Measurements from ENCODE around the gene FAM20A.

Gene FAM20A

DNA sequence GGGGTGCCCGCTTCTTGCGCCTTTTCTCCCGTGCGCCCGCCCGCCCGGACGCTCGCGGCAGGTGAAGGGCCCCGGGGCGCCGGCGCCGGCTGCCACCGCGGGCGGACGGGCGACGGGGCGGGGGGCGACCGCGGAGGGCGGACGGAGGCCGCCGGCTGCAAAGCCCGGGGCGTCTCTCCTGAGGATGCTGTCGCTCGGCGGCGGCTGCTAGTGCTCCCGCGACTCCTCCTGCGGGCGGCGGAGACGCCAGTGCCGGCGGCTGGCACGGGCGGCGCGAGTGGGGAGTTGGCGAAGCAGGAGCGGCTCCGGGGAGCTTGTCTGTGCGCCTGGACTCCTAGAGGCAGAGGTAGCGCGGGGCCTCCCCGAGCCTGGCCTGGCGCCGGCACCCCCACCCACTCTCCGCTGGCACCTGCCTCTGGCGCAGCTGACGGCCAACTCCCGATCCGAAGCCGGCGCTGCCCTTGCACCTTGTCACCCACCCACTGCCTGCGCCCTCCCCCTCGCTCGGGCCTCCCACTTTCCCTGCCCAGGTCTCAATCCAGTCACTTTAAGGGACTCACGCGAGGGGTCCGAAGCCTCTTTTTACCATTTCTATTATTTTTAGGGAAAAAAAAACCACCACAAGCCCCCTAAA lies at the start of gene FAM20A:
FAM20A (minus strand) TSS at position 437 of the 634 bp plus-strand sequence. CDS start 701 bp downstream, outside the sequence.
- peak within 1 kb of the TSS; percentile 83 for H3K4me3 ChIP-seq (ENCODE audit: low read depth, low read length)

DNA sequence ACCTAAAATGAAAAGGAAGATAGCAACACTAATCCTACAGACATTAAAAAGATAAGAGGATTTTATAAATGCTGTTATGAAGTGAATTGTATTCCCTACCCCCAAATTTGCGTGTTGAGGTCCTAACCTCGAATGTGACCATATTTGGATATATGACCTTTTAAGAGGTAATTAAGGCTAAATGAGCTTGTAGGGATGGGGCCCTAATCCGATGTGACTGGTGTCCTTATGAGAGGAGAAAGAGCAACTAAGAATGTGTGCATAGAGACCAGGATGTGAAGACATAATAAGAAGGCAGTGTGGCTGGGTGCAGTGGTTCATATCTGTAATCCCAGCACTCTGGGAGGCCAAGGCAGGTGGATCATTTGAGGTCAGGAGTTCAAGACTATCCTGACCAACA lies 48.2 kb upstream of the FAM20A start:
- H3K4me3 ChIP-seq (ENCODE audit: low read depth, low read length), result no peak overlapping the region

DNA sequence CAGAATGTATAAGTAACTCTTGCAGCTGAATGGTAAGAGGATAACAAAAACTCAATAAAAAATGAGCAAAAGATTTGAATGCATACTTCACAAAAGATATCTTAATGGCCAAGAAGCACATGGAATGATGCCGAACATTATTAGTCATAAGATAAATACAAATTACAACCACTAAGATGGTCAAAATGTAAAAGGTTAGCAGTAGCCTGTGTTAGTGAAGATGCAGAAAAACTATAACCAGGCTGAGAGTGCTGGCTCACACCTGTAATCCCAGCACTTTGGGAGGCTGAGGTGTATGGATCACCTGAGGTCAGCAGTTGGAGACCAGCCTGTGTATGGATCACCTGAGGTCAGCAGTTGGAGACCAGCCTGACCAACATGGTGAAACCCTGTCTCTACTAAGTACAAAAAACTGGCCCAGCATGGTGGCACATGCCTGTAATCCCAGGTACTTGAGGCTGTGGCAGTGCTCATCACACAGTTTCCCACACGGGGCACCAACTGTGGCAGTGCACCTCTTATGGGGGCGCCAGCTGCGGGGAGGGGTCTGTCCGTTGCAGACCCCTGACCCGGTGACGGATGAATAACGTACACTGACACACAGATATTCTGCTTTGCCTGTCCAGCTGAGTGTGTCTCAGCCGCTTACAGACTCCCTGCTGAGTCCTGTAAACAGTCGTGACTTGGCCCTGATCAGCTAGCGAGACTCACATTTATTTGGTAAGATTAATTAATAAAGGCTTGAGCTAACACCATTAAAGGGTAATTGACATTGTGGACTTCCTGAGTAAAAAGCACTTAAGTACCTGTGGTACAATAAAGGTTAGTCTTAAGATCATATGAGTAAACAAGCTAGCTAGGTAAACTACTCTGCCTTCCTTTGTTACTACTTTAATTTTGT lies 45.7 kb upstream of the FAM20A start:
- no peak overlapping the region for H3K4me3 ChIP-seq (ENCODE audit: low read depth, low read length)

DNA sequence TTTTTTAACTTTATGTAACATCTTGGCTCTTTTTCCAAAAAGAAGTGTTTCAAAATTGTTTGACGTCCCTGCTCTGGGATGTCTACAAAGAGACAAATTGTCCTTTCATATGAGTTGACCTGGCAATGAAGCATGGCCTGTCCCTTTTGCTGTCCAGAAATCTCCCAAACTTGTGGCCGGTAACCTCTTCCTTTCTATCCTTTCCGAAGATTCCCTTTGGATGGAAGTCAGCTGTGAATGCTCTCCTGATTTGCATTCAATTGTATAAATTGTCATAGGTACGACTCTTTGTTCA lies 40.9 kb upstream of the FAM20A start:
- no peak overlapping the region for H3K4me3 ChIP-seq (ENCODE audit: low read depth, low read length)

DNA sequence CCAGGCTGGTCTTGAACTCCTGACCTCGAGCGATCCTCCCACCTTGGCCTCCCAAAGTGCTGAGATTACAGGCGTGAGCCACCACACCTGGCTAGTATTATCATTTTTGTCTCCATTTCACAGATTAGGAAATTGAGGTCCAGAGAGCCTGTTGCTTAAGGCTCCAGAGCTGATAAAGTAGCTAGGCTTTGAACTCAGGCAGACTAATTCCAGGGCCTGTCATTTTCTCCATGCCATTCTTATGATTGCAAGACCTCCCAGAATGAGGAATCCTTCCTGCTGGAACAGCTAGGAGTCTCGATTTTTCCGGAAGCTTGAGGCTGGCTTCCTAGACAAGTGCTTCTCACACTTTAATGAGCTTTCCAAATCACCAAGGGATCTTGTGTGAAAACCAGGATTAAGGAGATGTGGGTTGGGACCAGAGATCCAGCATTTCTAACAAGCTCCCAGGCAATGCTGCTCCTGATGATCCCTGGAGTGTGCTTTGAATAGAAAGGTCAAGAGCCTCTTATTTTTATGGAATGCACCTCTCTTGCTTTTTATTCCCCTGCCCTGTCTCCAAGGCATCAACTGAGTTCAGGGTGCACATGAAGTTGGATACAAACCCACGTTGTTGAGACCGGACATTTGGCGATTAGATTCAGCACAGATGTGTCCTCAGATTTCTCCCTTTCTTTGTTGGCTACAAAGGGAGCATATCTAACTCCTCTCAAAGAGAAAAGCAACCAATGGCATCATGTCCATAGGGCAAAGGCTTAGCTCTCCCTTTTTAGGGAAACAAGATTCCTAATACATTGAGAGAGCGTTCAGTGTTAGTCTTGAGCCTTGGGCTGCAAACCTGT lies 40.3 kb upstream of the FAM20A start:
- H3K4me3 ChIP-seq (ENCODE audit: low read depth, low read length), result no peak overlapping the region

DNA sequence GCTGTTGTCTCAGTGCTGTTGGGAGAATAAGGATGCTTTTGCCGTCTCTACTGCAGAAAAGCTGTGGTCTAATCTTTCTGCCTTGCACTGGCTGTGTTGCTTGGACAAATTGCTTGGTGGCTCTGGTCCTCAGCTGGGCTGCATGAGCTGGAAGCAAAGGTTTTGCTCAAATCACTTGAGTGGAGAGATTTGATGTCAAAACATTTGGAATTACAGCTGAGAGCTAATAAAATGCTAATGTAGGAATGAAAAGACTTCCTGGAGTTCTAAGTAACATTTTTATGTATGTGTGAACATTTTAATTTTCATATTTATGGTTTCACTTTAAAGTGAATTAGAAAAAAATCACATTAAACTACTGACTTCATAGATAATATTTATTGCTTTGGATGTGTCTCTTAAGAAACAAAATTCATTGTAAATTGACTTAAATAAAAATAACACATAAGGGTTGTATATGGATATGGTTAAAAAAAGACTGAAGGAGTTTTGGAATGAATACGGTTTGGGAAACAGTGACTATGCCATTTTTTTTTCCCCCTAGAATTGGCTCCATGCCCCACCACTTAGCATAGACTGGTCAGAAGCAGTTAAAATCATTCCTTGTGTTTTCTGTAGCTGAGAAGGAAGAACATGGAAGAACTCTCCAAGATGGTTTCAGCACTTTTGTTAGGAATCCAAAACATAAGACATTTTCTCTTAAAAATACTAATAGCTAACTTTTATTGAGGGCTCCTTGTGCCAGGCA lies 39.2 kb upstream of the FAM20A start:
- no peak overlapping the region for H3K4me3 ChIP-seq (ENCODE audit: low read depth, low read length)

DNA sequence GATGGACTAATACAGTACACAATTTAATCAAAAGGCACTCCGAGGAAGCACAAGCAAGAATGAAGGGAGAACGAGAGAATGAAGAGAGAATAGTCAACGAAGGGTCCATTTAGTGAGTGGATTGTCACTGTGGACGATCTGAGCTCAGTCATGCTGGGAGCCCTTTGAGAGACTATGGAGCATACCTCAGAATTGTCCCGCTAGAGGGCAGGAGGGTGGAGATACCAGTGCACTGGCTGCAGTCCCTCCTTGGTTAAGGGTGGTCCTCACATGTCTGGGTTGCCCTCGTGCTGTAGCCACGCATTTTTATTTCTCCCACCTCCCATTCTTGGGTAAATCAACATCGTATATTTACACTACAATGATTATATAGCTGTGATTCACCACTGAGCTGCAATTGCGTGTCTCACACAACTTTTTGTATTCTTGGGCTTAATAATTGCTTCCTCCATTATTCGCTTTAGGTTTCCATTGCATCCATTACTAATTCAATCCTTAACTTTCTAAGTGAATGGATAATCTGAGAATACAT lies 33.2 kb upstream of the FAM20A start:
- H3K4me3 ChIP-seq (ENCODE audit: low read depth, low read length), result no peak overlapping the region

DNA sequence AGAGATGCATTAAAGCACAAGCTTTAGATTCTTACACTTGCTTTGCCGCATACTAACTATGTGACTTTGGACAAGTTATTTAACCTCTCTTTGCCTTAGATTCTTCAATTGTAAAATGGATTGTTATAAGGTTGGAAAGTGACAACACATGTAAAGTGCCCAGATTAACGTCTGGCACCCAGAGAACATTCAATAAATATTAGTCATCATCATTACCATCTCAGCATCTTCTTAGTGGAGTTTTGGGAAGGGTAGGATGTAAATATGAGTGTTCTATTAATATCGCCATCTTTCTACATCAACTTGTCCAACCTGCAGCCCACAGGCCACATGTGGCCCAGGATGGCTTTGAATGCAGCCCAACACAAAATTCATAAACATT lies 27.4 kb upstream of the FAM20A start:
- no peak overlapping the region for H3K4me3 ChIP-seq (ENCODE audit: low read depth, low read length)

DNA sequence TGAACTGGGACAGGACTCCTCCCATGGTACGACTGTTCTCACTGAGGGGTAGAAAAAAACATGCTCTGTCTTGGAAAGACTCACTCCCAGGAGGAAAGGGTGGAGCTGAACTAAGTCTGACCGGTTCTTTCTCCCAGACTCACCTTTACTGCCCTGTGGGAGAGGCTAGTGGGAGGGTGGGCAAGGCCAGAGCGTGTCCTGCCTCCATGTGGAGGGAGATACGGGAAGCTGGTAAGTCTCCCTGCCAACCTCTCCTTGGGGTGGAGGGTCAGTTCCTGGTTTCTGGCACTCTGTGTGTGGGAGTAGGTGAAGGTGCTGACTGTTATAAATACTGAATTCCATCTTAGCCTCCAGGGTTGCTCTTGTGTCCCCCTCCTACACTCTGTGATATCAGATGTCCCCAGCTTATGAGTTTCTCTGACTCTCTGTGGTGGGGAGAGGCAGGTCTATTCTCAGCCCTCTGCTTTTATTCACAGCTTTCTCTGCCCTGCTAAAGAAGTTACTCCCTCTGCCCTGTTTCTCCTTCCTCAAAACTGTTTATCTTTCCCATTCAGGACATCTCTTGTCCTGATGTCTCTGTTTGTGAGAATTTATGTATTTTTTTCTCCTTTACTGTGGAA lies 26.9 kb upstream of the FAM20A start:
- no peak overlapping the region for H3K4me3 ChIP-seq (ENCODE audit: low read depth, low read length)

DNA sequence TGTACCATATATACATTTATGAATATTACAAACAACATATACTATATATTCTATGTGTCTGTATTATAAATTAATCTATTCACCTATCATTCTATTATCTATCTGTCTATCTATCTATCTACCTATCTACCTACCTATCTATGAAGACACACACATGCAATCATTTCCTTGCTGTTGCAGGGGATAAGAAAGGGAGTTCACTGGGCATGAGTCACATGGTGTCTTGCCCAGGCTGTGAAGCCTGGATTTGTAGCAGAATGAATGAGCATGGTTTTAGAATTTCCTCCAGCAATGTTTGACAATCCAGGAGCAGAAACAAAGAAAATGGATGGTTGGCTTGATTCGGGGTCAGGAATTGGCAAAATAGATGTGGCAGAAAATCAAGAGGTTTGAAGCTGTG lies 23.2 kb upstream of the FAM20A start:
- H3K4me3 ChIP-seq (ENCODE audit: low read depth, low read length), result no peak overlapping the region

DNA sequence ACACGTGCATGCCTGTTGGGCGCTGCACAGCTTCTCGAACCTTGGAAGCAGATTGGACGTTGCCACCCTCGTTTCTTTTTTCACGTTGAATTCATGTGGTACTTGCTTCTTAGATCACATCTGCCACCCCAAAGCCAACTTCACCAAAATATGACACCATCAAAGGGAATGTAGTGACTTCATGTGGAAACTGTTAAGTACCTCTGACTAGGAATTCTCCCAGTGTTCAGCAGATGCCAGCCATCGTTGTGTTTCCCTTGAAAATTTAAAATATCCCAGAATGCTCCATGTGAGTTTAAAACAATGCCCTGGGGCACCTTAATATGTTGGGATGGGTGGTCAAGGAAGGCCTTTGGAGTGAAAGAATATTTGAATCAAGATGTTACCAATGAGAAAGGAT lies 22.6 kb upstream of the FAM20A start:
- H3K4me3 ChIP-seq (ENCODE audit: low read depth, low read length), result no peak overlapping the region

DNA sequence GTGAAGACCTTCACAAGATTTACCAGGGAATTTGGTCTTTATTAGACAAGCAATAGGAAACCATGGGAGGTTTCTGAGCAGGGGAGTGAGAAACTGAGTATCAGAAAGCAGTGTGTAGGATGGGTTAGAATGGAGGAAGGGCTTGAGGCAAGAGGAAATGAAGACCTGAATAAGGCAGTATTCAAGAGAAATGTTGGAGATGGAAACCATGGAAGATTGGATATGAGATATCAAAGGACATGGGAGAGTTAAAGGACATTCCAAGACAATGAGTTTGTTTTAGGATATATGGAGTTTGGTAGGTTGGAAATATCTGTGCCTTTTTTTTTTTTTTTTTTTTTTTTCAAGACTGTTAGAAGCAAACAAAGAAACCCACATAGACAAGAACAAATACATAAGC lies 21.3 kb upstream of the FAM20A start:
- no peak overlapping the region for H3K4me3 ChIP-seq (ENCODE audit: low read depth, low read length)

DNA sequence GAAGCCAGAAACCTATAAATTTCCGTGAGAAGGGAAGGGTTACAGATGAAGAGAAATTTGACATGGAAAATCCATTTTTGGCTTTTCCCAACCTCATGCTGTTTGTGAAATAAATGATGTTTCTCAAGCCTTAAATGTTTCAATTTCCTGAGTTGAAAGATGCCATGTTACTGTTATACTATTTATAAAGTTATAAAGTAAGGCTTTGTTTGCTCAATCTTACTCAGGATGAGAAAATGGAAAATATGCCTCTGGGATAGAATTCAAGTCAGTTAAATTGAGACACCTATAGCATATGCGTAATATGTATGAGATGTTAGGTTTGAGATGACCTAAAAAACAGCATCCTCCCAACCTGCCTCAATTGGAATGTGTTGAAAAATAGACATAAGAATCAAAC lies 19.9 kb upstream of the FAM20A start:
- H3K4me3 ChIP-seq (ENCODE audit: low read depth, low read length), result no peak overlapping the region

DNA sequence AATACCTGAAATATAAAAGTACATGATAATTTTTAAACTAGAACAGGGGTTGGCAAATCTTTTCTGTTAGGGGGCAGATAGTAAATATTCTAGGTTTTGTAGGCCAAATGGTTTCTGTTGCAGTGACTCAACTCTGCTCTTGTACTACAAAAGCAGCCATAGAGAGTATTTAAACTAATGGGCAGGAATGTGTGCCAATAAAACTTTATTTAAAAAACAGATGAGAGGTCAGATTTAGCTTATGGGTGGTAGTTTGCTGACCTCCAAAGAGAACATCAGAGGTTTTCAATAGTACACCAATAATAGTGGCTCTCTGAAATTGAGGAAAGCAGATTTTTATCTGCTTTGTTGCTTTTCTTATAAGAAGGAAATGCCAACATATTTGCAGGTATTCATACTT lies 15.2 kb upstream of the FAM20A start:
- H3K4me3 ChIP-seq (ENCODE audit: low read depth, low read length), result no peak overlapping the region

DNA sequence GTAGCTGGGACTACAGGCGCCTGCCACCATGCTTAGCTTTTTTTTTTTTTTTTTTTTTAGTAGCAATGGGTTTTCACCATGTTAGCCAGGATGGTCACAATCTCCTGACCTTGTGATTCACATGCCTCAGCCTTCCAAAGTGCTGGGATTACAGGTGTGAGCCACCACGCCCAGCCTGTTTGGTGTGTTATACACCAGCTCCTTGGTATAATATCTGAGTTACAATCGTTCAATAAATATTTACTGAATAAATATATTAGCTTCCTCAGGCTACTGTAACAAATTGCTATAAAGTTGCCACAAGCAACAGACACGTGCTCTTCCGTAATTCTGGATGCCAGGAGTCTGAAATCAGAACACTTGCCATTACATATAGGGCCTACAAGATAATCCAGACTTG lies 13.6 kb upstream of the FAM20A start:
- no peak overlapping the region for H3K4me3 ChIP-seq (ENCODE audit: low read depth, low read length)

DNA sequence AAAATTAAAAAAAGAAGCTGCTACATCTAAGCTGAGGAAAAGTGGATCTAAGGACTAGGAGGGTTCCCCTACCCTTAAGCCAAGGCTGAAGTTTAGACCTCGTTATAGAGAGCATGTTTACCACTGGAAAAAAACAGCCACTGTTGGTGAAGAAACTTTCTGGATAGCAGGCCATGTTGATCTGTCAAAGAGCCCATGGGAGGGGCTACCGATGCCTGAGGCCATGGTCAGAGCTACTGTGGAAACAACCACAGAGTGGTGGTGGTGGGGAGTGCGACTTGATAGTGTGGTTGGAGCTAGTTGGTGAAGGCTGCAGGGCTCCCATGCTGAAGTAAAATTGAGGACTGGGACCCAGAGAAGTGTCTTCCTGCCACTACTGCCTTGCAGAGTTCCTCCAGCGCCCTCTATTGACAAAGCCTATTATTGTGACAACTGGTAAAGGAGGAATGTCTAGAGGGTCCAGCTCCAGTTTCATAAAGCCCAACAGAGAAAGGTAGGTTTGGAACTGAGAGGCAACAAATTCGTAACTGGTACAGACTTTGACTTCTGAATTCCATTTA lies 12.7 kb upstream of the FAM20A start:
- no peak overlapping the region for H3K4me3 ChIP-seq (ENCODE audit: low read depth, low read length)

DNA sequence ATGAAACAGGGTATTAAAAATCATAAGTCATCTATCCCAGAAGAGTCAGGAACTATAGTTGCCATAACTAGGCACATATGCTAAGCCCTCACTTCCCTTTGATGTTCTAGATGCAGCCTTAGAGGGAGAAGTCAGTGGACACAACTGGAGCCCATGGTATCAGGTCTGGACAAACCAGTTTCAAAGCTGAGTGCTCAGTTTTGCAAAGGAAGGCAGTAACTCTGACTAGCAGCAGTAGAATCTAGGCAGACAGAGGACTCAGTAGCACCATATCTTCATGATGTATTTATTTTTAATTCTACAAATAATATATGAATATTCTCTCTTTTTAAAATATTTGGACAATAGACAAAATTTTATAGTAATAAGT lies 11.7 kb upstream of the FAM20A start:
- no peak overlapping the region for H3K4me3 ChIP-seq (ENCODE audit: low read depth, low read length)

DNA sequence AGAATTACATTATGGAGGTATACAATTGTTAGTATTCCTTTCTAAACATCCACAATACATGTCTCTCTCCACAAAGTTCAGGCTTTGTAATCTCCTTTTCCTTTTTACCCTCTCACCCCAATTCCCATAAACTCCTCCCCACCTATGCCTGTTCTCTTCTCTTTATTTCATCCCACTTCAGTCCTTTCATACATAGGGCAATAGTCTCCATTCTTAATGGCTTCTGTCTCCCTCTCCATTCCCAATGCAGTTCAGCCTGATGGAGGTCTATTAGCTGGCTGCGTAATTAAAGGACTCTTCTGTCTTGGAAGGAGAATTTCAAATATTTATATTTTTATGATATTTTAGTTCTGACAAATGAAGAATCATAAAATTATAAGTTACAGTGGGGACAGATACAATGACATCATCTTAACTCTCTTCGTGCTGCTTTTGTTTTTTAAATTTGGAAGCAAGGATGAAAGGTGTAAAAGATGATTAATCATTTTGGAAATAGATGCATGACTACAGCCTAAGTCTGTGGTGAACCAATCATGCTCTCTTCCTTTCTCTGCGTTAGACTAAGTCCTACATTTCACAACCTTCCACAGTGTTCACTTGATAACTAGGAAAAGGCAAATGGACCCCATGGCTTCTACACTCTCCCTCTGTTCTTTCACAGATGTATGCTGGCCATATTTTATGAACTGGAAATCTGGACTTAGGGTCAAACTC lies 11.2 kb upstream of the FAM20A start:
- H3K4me3 ChIP-seq (ENCODE audit: low read depth, low read length), result no peak overlapping the region

DNA sequence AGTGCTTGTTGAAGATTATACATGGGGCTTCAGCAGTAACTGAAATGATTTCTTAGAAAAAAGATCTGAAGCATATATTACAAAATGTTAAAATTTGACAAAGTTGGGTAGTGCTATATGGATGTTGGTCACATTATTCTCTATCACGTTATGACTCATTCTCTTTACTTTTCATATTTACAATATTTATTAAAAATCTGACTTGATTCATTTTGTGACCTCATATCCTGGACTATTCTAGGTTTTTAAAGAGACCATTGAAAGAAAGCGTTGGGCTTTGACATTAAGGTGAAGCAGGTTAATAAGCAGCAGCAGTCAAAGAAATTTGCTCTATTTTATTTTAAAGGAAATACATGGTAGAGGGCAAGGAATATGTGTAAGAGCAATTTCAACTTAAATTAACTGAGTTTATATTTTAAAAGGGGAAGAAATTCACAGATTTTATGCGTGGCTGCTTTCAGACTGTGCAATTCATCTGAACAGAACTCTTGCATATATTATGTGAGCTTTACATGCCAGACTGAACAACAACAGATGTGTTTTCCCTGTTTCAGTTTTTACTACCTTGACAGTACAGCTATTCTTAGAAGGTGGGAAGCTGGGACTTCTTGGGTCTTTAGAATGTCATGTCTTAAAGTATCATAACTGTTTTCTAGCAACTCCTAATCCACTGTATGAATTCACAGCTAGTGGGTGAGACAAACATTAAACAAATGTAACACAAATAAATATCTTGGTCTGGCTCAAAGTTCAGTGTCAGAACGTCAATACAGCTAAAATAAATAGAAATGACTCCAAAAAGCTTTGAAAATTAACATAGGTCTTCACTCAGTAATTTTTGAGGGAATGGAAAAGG lies 10.4 kb upstream of the FAM20A start:
- H3K4me3 ChIP-seq (ENCODE audit: low read depth, low read length), result no peak overlapping the region
